Measurements from ENCODE around the gene ADCY1.

DNA sequence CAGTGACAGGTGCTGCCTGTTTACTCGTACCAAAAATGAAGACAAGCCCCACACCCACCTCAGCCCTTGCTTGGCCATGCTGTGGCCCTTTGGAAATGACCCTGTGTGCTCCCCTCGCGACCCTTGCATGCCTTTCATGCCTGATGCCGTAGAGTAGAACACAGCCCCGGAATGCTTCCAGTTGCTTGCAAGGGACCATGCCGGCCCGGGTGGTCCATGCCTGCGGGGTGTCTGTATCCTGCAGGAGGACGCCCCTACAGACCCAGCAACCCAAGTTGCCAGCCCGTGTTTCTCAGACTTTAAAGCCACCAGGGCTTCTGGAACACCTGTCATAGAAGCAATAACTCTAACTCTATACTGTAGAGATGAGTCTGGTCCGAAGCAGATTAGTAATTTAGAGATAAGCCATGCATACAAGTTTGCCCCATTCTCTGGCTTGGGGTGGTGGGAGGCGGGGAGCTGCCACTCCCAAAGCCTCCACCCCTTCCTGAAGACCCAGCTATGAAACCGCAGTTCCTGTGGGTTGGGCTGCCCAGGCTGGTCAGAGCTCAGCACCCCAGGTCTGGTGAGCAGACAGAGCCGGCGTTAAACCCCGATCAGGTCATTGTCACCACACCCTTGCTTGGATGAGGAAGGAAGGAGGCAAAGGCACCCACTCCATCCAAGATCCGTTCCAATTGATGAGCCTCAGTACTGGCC lies 143.5 kb downstream of the ADCY1 start:
- no peak for TF ChIP-seq ZNF274 (IDR thresholded peaks at IDR 0.05; ENCODE audit: low read depth, low read length)
- no peak for TF ChIP-seq YY1 (IDR thresholded peaks at IDR 0.05; ENCODE audit: insufficient read depth, insufficient read length)
- TF ChIP-seq SUZ12 (IDR thresholded peaks at IDR 0.05; ENCODE audit: extremely low read depth, insufficient read depth, insufficient read length), result no peak

Measured in NT2/D1 (cell line).